Neutrophil (primary cell): ENCODE measurements around the gene PDXP.
"Not testable (repeated sequence)": the region's sequence is repeated elsewhere in the genome, so short reads cannot be mapped to it uniquely, and the experiment has no call there.

Source experiments
- H3K27ac ChIP-seq: fragments of 200-600 bp; sonication (generic); 2 replicates; pipeline ENCODE4 v1.5.1; 2016; ENCODE audit warnings: mild to moderate bottlenecking, moderate library complexity
- H3K27me3 ChIP-seq: fragments of 200-600 bp; sonication (generic); 2 replicates; pipeline ENCODE4 v1.6.0; 2016; ENCODE audit warnings: mild to moderate bottlenecking
- H3K36me3 ChIP-seq: fragments of 200-600 bp; sonication (generic); 2 replicates; pipeline ENCODE4 v1.5.1; 2017
- H3K4me1 ChIP-seq, 2 experiments: fragments of 200-600 bp in 1 of 2; sonication (generic) in 1 of 2; 1 replicate in 1 of 2; 2 replicates in 1 of 2; pipeline versions ENCODE4 v1.5.1 to v1.6.1; 2013 to 2016; ENCODE audit warnings: low read depth in 1 of 2, low read length in 1 of 2, mild to moderate bottlenecking in 1 of 2, moderate library complexity in 1 of 2; ENCODE audit not compliant: control insufficient read depth in 1 of 2, insufficient read depth in 1 of 2
- H3K4me3 ChIP-seq, 2 experiments: fragments of 200-600 bp in 1 of 2; sonication (generic) in 1 of 2; 1 replicate in 1 of 2; 2 replicates in 1 of 2; pipeline ENCODE4 v1.5.1; 2013 to 2016; ENCODE audit warnings: low read depth in 1 of 2, low read length in 1 of 2, mild to moderate bottlenecking in 1 of 2, moderate library complexity in 1 of 2
- H3K9me3 ChIP-seq: fragments of 200-600 bp; sonication (generic); 2 replicates; pipeline ENCODE4 v1.5.1; 2016
- CTCF ChIP-seq: fragments of 200-600 bp; sonication (generic); IDR thresholded peaks from 2 replicates; pipeline ENCODE4 v1.5.1; 2016; ENCODE audit warnings: antibody characterized with exemption

PDXP gene

GRCh38 chr22:37654563-37655251 lies 3.8 kb upstream of the PDXP start:
- TF ChIP-seq CTCF: no peak
- Histone ChIP-seq H3K27me3 (no peaks in the 10 kb centered on the region), H3K36me3 (peaks cover 67% of the 10 kb centered on the region), H3K4me3 (no peak overlapping the region), H3K27ac (no peak overlapping the region), H3K9me3 (no peaks in the 10 kb centered on the region), H3K4me1 (peaks cover 14 to 15% of the 10 kb centered on the region in 2 experiments)

DNA sequence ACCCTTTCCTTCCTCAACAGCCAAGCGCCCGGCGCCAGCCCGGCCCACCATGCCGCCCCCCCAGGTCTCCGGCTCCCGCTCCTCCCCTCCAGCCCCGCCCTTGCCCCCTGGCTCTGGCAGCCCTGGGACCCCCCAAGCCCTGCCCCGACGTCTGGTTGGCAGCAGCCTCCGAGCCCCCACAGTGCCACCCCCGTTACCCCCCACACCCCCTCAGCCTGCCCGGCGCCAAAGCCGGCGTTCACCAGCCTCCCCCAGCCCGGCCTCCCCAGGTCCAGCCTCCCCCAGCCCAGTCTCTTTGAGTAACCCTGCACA lies 3.3 kb upstream of the PDXP start:
- Histone ChIP-seq H3K4me1 (peaks cover 15 to 18% of the 10 kb centered on the region in 2 experiments), H3K27me3 (no peaks in the 10 kb centered on the region), H3K36me3 (peaks cover 62% of the 10 kb centered on the region), H3K4me3 (no peak overlapping the region), H3K9me3 (no peaks in the 10 kb centered on the region), H3K27ac (no peak overlapping the region)
- no peak for TF ChIP-seq CTCF

GRCh38 chr22:37656583-37656982 lies 1.9 kb upstream of the PDXP start:
- Histone ChIP-seq H3K36me3 (peaks cover 48% of the 10 kb centered on the region), H3K4me1 (peaks cover 15 to 18% of the 10 kb centered on the region in 2 experiments), H3K27ac (peak overlapping the region; percentile 16)
- not testable (repeated sequence) for H3K4me3 ChIP-seq, H3K27me3 ChIP-seq, H3K9me3 ChIP-seq

DNA sequence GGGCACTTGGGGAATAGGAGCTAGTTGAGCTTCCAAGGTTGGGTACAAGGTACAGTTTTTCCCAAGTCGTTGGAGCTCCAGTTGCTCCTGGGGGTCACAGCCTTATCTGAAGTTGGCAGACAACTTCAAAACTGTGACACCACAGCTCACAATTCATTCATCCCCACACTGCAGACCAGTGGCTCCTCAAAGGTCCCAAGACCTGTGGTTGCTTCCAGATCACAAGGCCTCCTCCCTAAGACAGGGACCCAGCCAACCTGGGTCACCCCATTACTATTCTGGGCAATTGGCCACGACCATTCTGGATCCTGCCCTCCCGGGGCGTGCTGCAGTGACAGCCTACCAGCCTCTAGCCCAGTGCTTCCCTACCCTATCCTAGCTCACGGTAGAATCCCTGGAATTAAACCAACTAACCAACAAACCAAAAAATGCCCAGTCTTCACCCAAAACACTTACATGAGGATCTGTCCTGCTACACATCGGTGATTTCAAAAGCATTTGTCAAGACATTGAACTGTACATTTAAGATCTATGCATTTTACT lies 862 bp upstream of the PDXP start:
- Histone ChIP-seq H3K27ac (peak overlapping the region; percentile 77), H3K4me3 (peak overlapping the region; percentile 62 to 68), H3K27me3 (no peaks in the 10 kb centered on the region), H3K36me3 (peaks cover 38% of the 10 kb centered on the region), H3K4me1 (peaks cover 15 to 18% of the 10 kb centered on the region in 2 experiments), H3K9me3 (no peaks in the 10 kb centered on the region)
- TF ChIP-seq CTCF: no peak

- Histone ChIP-seq H3K27me3 (no peaks in the 10 kb centered on the region), H3K36me3 (peaks cover 21% of the 10 kb centered on the region), H3K4me1 (peaks cover 15 to 18% of the 10 kb centered on the region in 2 experiments), H3K4me3 (peak overlapping the region; percentile 56 to 68), H3K27ac (no peak overlapping the region), H3K9me3 (no peaks in the 10 kb centered on the region)
- no peak for TF ChIP-seq CTCF
Measured at GRCh38 chr22:37659066-37659896, 758 bp downstream of the PDXP start.
